GM12872 (cell line): ENCODE measurements around the gene SNX9.

Source experiments
- CTCF ChIP-seq: IDR thresholded peaks from 3 replicates; pipeline ENCODE4 v1.5.1; 2011; ENCODE audit warnings: low read depth, mild to moderate bottlenecking, low read length, moderate library complexity; ENCODE audit not compliant: insufficient read depth

SNX9 gene

GRCh38 chr6:157806131-157806855 is 16.8 kb upstream of the SNX9 start:
- TF ChIP-seq CTCF: no peak

GRCh38 chr6:157806856-157807215 is 16.2 kb upstream of the SNX9 start:
- TF ChIP-seq CTCF: no peak

- TF ChIP-seq CTCF: no peak
These were observed 14.6 kb upstream of the SNX9 start for GRCh38 chr6:157808405-157808950.

- TF ChIP-seq CTCF: no peak
These were observed 13.4 kb upstream of the SNX9 start for GRCh38 chr6:157809613-157810012.

GRCh38 chr6:157811137-157811475 is 11.9 kb upstream of the SNX9 start:
- no peak for TF ChIP-seq CTCF

GRCh38 chr6:157811476-157812173 is 11.4 kb upstream of the SNX9 start:
- TF ChIP-seq CTCF: no peak

- no peak for TF ChIP-seq CTCF
These were observed 10.4 kb upstream of the SNX9 start for GRCh38 chr6:157812425-157813171.
